GDM1 (cell line): ENCODE results near the gene CEACAM3.

Experiments used
- DNase-seq: peaks from one replicate; lab custom pipeline; 2025; lab: John Stamatoyannopoulos, UW

CEACAM3 gene

GRCh38 chr19:41792513-41793413, 3.6 kb upstream of the CEACAM3 start:
- DNase-seq, result peak; percentile 64

DNA sequence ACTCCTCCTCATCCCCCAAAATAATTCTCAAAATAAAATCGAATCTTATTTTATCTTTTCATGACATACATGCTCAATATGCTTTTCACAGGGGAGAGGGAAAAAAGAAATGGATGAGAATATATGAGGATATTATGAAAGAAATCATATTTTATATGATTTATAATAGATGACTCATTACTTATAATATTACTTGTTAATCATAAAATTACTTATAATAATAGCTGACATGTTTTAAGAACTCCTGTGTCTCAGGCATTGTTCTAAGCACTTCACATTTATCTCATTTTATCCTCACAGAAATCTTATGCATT, 3.0 kb upstream of the CEACAM3 start:
- no peak for DNase-seq

- peak; percentile 35 for DNase-seq
These were observed 1.3 kb upstream of the CEACAM3 start for GRCh38 chr19:41795031-41795461.

DNA sequence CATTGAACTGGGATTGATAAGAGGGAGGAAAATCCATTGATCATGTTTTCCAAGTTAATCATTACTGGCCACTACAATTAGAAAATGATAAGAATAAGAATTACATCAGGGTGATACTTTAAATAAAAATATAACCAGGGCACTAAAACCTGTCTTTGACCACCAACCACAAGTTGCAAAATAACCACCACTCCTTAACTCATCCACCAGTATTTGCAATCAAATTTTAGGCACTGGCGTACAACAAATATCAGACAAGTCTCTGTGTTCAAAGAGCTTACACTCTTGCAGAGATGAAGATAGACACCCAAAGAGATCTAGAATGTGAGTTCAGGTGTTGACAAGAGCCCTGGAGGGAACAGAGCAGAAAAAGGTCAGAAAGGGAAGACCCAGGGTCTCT, 514 bp downstream of the CEACAM3 start:
- no peak for DNase-seq

GRCh38 chr19:41799444-41800000, 3.1 kb downstream of the CEACAM3 start:
- no peak for DNase-seq

DNA sequence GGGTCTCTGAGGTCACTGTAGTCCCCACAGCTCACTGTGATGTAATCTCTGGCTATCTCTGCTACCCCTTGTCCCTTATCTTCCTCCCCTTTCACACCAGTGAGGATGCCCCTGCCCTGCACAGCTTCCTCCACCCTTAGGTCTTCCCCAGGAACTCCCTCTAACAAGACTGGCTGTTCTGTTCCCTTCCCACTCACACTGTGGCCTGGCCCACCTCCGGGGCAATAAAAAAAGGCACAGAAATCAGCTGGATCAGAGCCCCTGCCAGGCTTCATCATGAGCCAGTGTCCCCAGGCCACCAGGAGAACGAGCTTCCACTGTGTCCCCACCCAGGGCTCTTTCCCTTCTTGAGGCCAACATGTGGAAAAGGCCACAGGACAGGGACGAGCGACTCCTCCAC, 4.6 kb downstream of the CEACAM3 start:
- DNase-seq, result no peak

DNA sequence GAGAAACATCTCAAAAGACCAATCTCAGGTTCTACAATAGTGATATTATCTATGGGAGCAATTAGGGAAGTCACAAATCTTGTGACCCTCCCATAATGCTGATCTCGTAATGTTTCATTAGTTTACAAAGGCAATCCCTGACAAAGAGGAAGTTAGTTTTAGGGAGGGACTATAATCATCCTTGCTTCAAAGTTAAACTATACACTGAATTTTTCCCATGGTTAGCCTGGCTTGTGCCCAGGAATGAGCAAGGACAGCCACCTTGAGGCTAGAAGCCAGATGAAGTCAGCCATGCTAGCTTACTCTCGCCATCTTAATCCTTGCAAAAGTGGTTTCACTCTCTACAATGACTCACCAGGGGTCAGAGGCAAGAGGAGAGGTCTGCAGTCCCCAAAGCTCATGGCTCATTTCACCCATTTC, 5.4 kb downstream of the CEACAM3 start:
- no peak for DNase-seq

- no peak for DNase-seq
These were observed 6.4 kb downstream of the CEACAM3 start for GRCh38 chr19:41802770-41803169.

DNA sequence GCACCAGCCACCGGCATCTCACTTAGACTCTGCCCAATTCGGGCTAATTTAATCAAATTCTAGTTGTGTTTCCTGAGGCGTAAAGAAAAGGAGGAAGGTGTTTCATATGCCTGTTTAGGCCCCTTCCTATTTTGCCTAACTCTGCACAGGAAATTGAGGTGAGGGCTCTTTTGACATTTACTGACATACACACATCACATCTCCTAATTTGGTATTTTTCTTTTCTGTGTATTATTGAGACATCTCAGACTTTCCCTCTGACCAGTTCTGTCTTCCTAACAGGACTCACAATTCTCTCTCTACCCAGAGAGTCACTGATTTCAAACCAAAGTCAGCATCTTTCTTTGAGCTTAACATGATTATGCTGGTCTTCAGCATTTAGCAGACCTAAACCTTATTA, 7.9 kb downstream of the CEACAM3 start:
- peak; percentile 48 for DNase-seq

DNA sequence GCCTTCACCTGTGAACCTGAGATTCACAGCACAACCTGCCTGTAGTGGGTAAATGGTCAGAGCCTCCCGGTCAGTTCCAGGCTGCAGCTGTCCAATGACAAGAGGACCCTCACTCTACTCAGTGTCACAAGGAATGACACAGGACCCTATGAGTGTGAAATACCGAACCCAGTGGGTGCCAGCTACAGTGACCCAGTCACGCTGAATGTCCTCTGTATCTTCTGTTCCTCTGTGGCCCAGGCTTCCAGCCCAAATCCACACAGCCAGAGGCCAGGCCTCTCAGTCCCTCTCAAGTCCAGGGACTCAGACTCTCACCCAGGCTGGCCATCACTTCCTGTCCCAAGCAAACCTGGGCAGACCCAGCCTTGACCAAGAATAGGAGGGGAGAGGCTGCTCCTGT, 10.8 kb downstream of the CEACAM3 start:
- no peak for DNase-seq

DNA sequence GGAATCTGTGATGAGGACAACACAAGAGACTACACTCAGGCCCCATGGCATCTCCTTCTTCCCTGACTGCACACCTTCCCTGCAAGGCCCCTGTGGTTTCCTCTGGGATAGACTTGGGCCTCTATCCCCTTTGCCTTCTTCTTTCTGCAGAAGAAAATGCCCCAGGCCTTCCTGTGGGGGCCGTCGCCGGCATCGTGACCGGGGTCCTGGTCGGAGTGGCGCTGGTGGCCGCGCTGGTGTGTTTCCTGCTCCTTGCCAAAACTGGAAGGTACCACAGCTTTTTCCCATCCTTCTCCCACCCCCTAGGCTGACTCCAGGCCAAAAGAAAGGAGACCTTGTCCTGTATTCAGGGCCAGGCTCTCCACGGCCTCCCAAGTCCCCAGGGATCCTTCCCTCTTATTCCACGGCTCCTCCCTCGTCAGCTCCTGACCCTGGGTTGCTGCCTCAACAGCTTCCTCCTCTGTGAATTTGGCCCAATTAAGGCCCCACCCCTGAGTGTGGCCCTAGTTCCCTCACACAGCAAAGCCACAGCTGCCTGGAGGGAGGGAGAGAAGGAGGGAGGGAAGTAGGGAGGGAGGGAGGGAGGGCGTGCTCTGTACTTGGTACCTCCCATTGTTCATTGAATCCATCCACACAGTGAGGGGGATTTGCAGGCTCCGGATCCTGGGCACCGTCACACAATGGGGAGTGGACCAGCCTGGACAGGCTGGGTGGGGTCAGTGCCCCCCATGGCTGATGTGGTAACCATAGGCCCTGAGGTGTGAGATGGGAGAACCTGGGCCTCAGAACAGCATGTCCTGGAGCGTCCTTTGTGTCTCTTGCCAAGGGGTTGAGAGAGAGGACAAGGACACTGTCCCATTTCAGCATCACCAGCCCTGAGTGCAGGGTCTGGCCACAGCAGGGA, 12.5 kb downstream of the CEACAM3 start:
- DNase-seq, result peak; percentile 72

GRCh38 chr19:41810301-41810700, 13.9 kb downstream of the CEACAM3 start:
- no peak for DNase-seq

DNA sequence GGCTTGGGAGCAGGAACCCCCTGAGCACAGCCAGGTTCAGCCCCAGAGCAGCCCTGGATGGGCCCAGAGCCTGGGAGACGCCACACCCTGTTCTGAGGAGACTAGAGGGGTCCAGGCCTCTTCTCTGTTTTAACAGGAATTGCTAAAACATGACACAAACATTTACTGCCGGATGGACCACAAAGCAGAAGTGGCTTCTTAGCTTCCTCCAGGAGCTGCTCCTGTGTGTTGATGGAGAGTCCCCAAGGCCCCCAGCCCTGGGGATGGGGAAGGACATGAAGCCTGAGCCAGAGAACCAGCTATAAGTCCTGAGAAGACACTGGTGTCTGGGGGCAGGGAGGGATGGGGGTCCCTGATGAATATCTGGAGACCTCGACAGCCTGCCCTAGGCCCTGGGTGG, 14.6 kb downstream of the CEACAM3 start:
- peak; percentile 82 for DNase-seq

- DNase-seq, result no peak
These were observed 15.6 kb downstream of the CEACAM3 start for GRCh38 chr19:41811981-41812380.

DNA sequence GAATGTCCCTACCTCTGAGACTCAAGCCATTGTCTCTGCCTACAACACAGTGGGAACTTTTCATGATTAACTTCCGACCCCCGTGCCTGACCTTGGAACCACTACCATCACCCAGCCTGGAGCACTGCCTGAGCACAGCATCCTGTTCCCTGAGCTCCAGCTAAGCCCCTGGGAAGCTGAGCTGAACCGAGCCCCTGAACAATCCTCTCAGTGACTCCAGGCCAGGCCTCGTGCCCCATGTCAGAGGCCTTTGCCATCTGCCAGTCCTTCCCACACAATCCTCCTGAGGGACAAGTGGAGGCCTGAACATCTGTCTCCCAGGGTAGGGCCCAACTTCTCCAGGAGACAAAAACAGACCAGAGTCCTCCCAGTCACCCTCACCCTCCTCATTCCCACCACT, 17.5 kb downstream of the CEACAM3 start:
- no peak for DNase-seq

DNA sequence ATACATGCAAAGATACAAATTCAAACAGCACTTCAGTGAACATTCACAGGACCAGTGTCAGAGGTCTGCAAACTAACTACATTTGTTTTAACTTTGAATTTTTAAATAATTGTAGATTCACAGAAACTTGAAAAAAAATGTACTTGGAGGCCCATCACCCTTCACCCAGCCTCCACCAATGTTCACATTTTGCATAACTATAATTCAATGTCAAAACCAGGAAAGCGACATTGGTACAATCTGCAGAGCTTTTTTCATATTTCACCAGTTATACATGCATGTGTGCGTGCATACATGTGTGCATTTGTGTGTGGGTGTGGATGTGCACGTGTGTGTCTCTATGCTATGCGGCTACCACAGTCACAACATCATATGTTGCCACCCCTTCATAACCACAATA, 18.9 kb downstream of the CEACAM3 start:
- no peak for DNase-seq

GRCh38 chr19:41816761-41817160, 20.4 kb downstream of the CEACAM3 start:
- no peak for DNase-seq

DNA sequence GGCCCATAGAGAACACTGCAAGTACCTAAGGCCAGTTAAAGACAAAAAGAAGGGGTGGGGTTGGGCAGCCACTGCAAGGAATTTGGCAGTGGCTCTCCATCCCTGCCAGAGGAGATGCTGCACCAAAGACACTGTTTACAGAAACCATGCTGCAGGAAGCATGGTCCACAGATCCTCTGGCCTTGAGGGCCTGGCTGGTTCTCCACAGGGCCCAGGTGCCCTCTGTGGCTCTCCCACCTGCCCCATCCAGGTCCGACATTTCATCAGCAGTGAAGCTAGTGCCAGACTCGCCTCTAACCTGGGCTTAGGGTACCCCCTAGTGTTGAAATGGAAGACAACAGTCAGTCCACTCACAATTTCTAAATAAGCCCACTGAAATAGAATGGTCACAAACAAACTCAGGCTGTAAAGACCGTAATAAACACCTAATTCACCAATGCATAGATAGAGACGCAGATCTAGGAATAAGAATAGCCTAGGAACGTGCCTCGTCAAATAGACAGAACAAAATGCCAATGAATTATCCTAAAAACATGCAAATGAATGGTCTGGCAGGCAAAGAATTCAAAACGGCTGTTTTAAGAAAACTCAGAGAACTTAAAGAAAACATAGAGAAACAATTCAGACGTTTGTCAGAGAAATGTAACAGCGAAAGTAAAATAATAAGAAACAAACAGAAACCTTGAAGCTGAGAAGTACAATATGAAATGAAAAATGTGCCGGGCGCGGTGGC, 24.8 kb downstream of the CEACAM3 start:
- peak; percentile 68 for DNase-seq

DNA sequence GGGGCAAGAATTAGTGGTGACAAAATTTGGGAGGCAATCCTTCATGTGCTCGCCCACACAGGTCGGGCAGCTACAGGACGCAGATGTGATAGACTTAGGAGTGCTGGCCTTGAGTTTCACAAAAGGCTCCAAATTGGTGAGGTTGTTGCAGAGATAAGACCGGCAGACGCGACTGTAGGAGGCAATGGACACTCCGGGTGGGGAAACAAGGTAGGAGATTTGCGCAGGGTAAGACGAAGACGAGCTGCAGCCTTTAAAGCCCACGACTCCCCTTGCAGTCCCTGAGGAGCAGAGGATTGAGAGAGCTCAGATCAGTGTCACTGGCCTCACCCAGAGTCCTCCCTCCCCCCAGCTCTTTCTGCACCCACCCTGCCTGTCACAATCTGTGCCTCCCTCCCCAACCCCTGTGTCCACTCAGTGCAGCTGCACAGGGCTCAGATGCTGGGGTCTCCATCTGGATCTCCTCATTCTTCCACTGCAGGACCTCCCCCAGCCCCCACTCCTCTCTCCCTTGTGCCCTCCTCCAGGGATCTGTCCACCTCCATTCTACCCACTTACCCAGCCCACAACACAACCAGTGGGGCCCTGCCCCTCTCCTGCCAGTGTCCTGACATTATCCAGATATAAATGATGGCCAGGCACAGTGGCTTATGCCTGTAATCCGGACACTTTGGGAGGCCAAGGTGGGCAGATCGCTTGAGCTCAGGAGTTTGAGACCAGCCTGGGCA, 41.8 kb downstream of the CEACAM3 start:
- no peak for DNase-seq

GRCh38 chr19:41839211-41839610, 42.8 kb downstream of the CEACAM3 start:
- DNase-seq, result no peak

DNA sequence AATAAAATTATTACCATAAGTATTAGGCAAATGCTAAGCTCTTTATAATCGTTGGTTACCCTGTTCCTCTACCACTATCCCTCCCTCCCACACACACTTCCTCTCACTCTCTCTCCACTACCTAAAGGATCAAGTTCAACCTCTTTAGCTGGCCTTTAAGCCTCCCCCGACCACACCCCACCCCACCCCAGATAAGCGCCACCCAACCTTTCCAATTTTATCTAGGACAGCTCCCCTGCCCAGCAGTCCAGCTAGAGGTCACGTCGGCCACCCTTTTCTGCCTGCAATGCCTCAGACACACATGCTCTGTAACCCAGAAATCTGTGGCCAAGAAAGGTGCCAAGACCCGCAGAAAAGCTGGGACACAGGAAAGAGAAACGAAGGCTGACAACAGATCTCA, 47.0 kb downstream of the CEACAM3 start:
- no peak for DNase-seq
